ENCODE measurements around the gene FCRL2.

Gene FCRL2

DNA sequence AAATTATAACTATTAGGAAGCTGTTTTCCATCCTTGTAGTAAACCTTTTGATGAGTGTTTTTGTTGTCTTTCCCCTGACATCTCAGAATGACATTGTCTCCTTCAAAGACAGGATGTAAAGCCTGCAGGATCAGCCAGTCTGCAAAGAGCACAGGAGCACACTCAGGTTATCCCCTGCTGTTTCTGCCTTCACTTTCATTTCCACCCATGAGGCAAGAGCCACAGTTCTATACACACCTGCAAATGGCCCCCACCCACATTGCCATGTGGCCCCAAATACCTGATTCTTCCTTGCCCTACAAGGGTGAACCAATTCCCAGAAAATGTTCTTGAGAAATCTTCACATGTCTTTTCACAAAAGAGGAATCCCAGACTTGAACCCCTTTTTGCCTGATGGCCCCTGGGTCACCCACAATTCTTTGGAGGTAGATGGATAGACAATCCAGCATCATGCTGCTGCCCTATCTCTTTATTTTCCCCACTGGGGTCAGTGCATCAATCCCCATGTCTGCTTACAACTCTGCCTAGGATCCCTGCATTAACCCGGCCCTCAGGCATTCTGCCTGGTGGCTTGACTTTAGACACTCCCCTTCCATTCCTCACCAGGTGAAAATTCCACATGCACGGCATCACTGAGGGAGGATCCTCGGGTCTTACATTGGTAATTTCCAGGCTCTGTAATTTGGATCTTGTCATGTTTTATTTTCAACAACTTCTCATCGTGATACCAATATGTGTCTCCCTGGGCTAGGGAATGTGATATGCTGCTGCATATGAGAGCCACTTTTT lies 79.0 kb downstream of the FCRL2 start:
- no peaks in the 10 kb centered on the region for H3K4me1 ChIP-seq (ENCODE audit: insufficient read depth, poor library complexity, severe bottlenecking)
- H3K4me3 ChIP-seq (ENCODE audit: severe bottlenecking): no peak overlapping the region
- DNase-seq (ENCODE audit: low spot score): no peak

DNA sequence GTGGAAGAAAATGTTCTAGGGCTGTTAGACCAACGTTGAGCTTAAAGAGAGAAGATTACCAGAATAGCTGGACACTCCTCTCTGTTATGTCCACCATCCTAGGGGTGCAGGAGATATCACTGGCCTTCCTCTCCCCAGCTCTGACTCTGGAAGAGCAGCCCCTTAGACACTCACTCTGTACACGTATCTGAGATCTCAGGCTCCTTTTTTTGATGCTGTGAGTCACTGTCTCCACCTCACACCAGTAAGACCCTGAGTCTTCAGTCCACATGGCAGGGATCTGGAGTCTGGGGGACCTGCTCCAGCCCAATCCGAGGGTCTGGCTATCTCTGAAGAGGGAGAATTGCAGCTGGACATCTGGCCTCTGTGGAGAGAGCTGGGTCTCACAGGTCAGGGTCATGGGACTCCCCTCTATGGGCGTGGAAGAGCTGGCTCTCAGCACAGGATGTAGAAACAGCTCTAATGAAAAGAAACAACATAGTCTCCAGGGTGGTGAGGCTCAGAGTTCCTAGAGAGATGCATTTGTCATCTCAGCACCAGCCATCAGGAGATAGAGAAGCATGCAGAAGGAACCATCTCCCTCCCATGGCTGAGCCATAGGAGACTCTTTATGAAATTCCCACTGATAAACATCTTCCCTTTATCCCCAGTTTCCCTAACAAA lies 79.8 kb downstream of the FCRL2 start:
- no peaks in the 10 kb centered on the region for H3K9me3 ChIP-seq (ENCODE audit: severe bottlenecking)
- H3K4me3 ChIP-seq (ENCODE audit: severe bottlenecking): no peak overlapping the region
- no peak for DNase-seq (ENCODE audit: low spot score)
- H3K27me3 ChIP-seq (ENCODE audit: insufficient read depth, poor library complexity, severe bottlenecking): peaks cover 27% of the 10 kb centered on the region
- no peak for ATAC-seq (ENCODE audit: low read depth)
- no peak overlapping the region for H3K27ac ChIP-seq (ENCODE audit: poor library complexity, severe bottlenecking)
- no peaks in the 10 kb centered on the region for H3K4me1 ChIP-seq (ENCODE audit: insufficient read depth, poor library complexity, severe bottlenecking)
- TF ChIP-seq, protein P1, sequence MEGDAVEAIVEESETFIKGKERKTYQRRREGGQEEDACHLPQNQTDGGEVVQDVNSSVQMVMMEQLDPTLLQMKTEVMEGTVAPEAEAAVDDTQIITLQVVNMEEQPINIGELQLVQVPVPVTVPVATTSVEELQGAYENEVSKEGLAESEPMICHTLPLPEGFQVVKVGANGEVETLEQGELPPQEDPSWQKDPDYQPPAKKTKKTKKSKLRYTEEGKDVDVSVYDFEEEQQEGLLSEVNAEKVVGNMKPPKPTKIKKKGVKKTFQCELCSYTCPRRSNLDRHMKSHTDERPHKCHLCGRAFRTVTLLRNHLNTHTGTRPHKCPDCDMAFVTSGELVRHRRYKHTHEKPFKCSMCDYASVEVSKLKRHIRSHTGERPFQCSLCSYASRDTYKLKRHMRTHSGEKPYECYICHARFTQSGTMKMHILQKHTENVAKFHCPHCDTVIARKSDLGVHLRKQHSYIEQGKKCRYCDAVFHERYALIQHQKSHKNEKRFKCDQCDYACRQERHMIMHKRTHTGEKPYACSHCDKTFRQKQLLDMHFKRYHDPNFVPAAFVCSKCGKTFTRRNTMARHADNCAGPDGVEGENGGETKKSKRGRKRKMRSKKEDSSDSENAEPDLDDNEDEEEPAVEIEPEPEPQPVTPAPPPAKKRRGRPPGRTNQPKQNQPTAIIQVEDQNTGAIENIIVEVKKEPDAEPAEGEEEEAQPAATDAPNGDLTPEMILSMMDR (IDR thresholded peaks at IDR 0.05; ENCODE audit: poor library complexity, severe bottlenecking): no peak
- no peaks in the 10 kb centered on the region for H3K36me3 ChIP-seq (ENCODE audit: low read depth)

More for the DNA sequence above, 79.0 kb downstream of the FCRL2 start:
- Histone ChIP-seq H3K27ac (ENCODE audit: poor library complexity, severe bottlenecking) (no peak overlapping the region), H3K9me3 (ENCODE audit: severe bottlenecking) (no peaks in the 10 kb centered on the region), H3K36me3 (ENCODE audit: low read depth) (no peaks in the 10 kb centered on the region), H3K27me3 (ENCODE audit: insufficient read depth, poor library complexity, severe bottlenecking) (peaks cover 27% of the 10 kb centered on the region)
- ATAC-seq (ENCODE audit: low read depth): no peak
- TF ChIP-seq, protein P1 (IDR thresholded peaks at IDR 0.05; ENCODE audit: poor library complexity, severe bottlenecking): no peak
